ENCODE results near the gene DIP2A.

Gene DIP2A

GRCh38 chr21:46545911-46546310 is 87.2 kb downstream of the DIP2A start:
- Histone ChIP-seq H3K4me3 (ENCODE audit: low read length in 2 of 2) (no peak overlapping the region), H3K14ac (ENCODE audit: low read length) (no peak overlapping the region), H2BK15ac (ENCODE audit: low read length) (no peak overlapping the region), H3K9ac (ENCODE audit: low read depth, low read length, poor library complexity) (no peak overlapping the region), H3K79me1 (ENCODE audit: low read depth, low read length) (peaks cover 2% of the 10 kb centered on the region), H2BK5ac (ENCODE audit: low read length) (no peak overlapping the region), H2AFZ (ENCODE audit: low read length) (no peak overlapping the region), H2AK5ac (ENCODE audit: low read depth, low read length) (no peak overlapping the region), H2BK12ac (ENCODE audit: low read length) (no peak overlapping the region), H2BK120ac (ENCODE audit: low read depth, low read length) (no peak overlapping the region), H3K27me3 (ENCODE audit: control insufficient read depth in 3 of 3, insufficient read depth in 3 of 3, low read depth in 1 of 3, low read length in 3 of 3) (no peaks in the 10 kb centered on the region), H3K4me1 (ENCODE audit: control insufficient read depth in 2 of 2, insufficient read depth in 1 of 2, low read depth in 1 of 2, low read length in 2 of 2) (no peaks in the 10 kb centered on the region), H3K4ac (ENCODE audit: low read length) (no peak overlapping the region), H3K9me3 (replicated peaks in 1 of 2; ENCODE audit: control insufficient read depth in 2 of 2, insufficient read depth in 1 of 2, low read depth in 1 of 2, low read length in 2 of 2) (peaks cover 0 to 13% of the 10 kb centered on the region in 2 donors), H3K18ac (ENCODE audit: low read length) (no peak overlapping the region), H4K8ac (ENCODE audit: low read depth, low read length) (no peak overlapping the region), H4K91ac (ENCODE audit: low read depth, low read length, poor library complexity) (no peak overlapping the region), H3K36me3 (replicated peaks in 1 of 2; ENCODE audit: control insufficient read depth in 2 of 2, insufficient read depth in 2 of 2, low read length in 2 of 2) (peaks cover 49 to 100% of the 10 kb centered on the region in 2 donors), H3K4me2 (ENCODE audit: insufficient read depth, low read length, poor library complexity, severe bottlenecking) (no peak overlapping the region), H3K23ac (ENCODE audit: low read depth, low read length, poor library complexity) (no peak overlapping the region), H3K27ac (replicated peaks; ENCODE audit: low read length) (no peak overlapping the region)
- DNase-seq (ENCODE audit: low spot score), result no peak
- no CpG with 5 or more reads among the region's 8 CpGs for WGBS, 2 donors (ENCODE audit: extremely low coverage in 2 of 2, insufficient read length in 2 of 2, insufficient replicate concordance in 1 of 2)

DNA sequence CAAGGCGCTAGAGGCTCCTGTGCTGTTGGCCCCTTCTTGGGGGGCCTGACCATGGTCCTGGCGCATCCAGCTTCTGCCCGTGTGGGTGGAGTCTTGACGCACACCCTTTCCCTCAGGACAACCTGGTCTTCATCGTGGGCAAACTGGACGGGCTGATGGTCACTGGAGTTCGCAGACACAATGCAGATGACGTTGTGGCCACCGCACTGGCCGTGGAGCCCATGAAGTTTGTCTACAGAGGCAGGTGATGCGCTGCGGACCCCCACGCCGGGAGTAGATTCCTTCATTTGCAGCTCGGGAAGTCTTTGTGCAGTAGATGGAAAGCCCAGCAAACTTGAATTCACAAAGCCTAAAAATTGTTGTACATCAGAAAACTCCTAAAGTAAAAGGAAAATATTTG is 88.1 kb downstream of the DIP2A start:
- Histone ChIP-seq H3K27ac (replicated peaks; ENCODE audit: low read length) (no peak overlapping the region), H3K27me3 (ENCODE audit: control insufficient read depth in 3 of 3, insufficient read depth in 3 of 3, low read depth in 1 of 3, low read length in 3 of 3) (no peaks in the 10 kb centered on the region), H3K79me1 (ENCODE audit: low read depth, low read length) (peaks cover 2% of the 10 kb centered on the region), H2BK12ac (ENCODE audit: low read length) (no peak overlapping the region), H4K8ac (ENCODE audit: low read depth, low read length) (no peak overlapping the region), H3K4me3 (ENCODE audit: low read length in 2 of 2) (no peak overlapping the region), H4K91ac (ENCODE audit: low read depth, low read length, poor library complexity) (no peak overlapping the region), H3K36me3 (replicated peaks in 1 of 2; ENCODE audit: control insufficient read depth in 2 of 2, insufficient read depth in 2 of 2, low read length in 2 of 2) (peaks cover 45 to 100% of the 10 kb centered on the region in 2 donors), H2BK15ac (ENCODE audit: low read length) (no peak overlapping the region), H3K4ac (ENCODE audit: low read length) (no peak overlapping the region), H2AK5ac (ENCODE audit: low read depth, low read length) (no peak overlapping the region), H3K4me1 (ENCODE audit: control insufficient read depth in 2 of 2, insufficient read depth in 1 of 2, low read depth in 1 of 2, low read length in 2 of 2) (no peaks in the 10 kb centered on the region), H3K9me3 (replicated peaks in 1 of 2; ENCODE audit: control insufficient read depth in 2 of 2, insufficient read depth in 1 of 2, low read depth in 1 of 2, low read length in 2 of 2) (peaks cover 0 to 13% of the 10 kb centered on the region in 2 donors), H3K9ac (ENCODE audit: low read depth, low read length, poor library complexity) (no peak overlapping the region), H2AFZ (ENCODE audit: low read length) (no peak overlapping the region), H3K18ac (ENCODE audit: low read length) (no peak overlapping the region), H3K4me2 (ENCODE audit: insufficient read depth, low read length, poor library complexity, severe bottlenecking) (no peak overlapping the region), H3K14ac (ENCODE audit: low read length) (no peak overlapping the region), H2BK5ac (ENCODE audit: low read length) (no peak overlapping the region), H2BK120ac (ENCODE audit: low read depth, low read length) (no peak overlapping the region), H3K23ac (ENCODE audit: low read depth, low read length, poor library complexity) (peak overlapping the region; percentile 29)
- no CpG with 5 or more reads among the region's 15 CpGs for WGBS, 2 donors (ENCODE audit: extremely low coverage in 2 of 2, insufficient read length in 2 of 2, insufficient replicate concordance in 1 of 2)
- DNase-seq (ENCODE audit: low spot score), result no peak

DNA sequence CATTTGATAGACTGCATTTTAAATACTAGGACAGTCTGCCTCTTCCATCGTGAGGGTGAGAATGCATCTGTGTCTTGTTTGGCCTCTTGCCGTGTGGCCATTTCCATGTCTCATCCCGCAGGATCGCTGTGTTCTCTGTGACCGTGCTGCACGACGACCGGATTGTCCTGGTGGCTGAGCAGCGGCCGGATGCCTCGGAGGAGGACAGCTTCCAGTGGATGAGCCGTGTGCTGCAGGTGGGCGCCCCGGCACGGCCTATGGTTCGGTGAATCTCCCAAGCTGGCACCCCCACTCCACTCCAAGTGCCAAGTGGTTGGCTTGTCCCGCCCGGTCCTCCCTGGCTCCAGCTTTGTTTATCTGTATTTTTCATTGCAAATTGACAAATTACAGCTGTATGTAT is 91.0 kb downstream of the DIP2A start:
- Histone ChIP-seq H2AK5ac (ENCODE audit: low read depth, low read length) (no peak overlapping the region), H4K91ac (ENCODE audit: low read depth, low read length, poor library complexity) (no peak overlapping the region), H3K18ac (ENCODE audit: low read length) (no peak overlapping the region), H3K4me3 (ENCODE audit: low read length in 2 of 2) (no peak overlapping the region), H2BK15ac (ENCODE audit: low read length) (no peak overlapping the region), H3K79me1 (ENCODE audit: low read depth, low read length) (peaks cover 2% of the 10 kb centered on the region), H3K27ac (replicated peaks; ENCODE audit: low read length) (no peak overlapping the region), H3K9me3 (replicated peaks in 1 of 2; ENCODE audit: control insufficient read depth in 2 of 2, insufficient read depth in 1 of 2, low read depth in 1 of 2, low read length in 2 of 2) (peaks cover 0 to 13% of the 10 kb centered on the region in 2 donors), H3K4ac (ENCODE audit: low read length) (no peak overlapping the region), H3K14ac (ENCODE audit: low read length) (no peak overlapping the region), H2BK12ac (ENCODE audit: low read length) (peak overlapping the region; percentile 48), H3K4me2 (ENCODE audit: insufficient read depth, low read length, poor library complexity, severe bottlenecking) (no peak overlapping the region), H3K9ac (ENCODE audit: low read depth, low read length, poor library complexity) (peak overlapping the region; percentile 39), H2BK5ac (ENCODE audit: low read length) (no peak overlapping the region), H2AFZ (ENCODE audit: low read length) (no peak overlapping the region), H3K36me3 (replicated peaks in 1 of 2; ENCODE audit: control insufficient read depth in 2 of 2, insufficient read depth in 2 of 2, low read length in 2 of 2) (peaks cover 42 to 100% of the 10 kb centered on the region in 2 donors), H3K23ac (ENCODE audit: low read depth, low read length, poor library complexity) (no peak overlapping the region), H3K27me3 (ENCODE audit: control insufficient read depth in 3 of 3, insufficient read depth in 3 of 3, low read depth in 1 of 3, low read length in 3 of 3) (no peaks in the 10 kb centered on the region), H2BK120ac (ENCODE audit: low read depth, low read length) (no peak overlapping the region), H3K4me1 (ENCODE audit: control insufficient read depth in 2 of 2, insufficient read depth in 1 of 2, low read depth in 1 of 2, low read length in 2 of 2) (no peaks in the 10 kb centered on the region), H4K8ac (ENCODE audit: low read depth, low read length) (no peak overlapping the region)
- no peak for DNase-seq (ENCODE audit: low spot score)
- no CpG with 5 or more reads among the region's 18 CpGs for WGBS, 2 donors (ENCODE audit: extremely low coverage in 2 of 2, insufficient read length in 2 of 2, insufficient replicate concordance in 1 of 2)

GRCh38 chr21:46550116-46550941 is 91.6 kb downstream of the DIP2A start:
- Histone ChIP-seq H2BK15ac (ENCODE audit: low read length) (no peak overlapping the region), H2BK5ac (ENCODE audit: low read length) (no peak overlapping the region), H3K4me3 (ENCODE audit: low read length in 2 of 2) (no peak overlapping the region), H3K36me3 (replicated peaks in 1 of 2; ENCODE audit: control insufficient read depth in 2 of 2, insufficient read depth in 2 of 2, low read length in 2 of 2) (peaks cover 44 to 100% of the 10 kb centered on the region in 2 donors), H3K4me1 (ENCODE audit: control insufficient read depth in 2 of 2, insufficient read depth in 1 of 2, low read depth in 1 of 2, low read length in 2 of 2) (no peaks in the 10 kb centered on the region), H3K9ac (ENCODE audit: low read depth, low read length, poor library complexity) (no peak overlapping the region), H3K4me2 (ENCODE audit: insufficient read depth, low read length, poor library complexity, severe bottlenecking) (no peak overlapping the region), H3K18ac (ENCODE audit: low read length) (no peak overlapping the region), H3K9me3 (replicated peaks in 1 of 2; ENCODE audit: control insufficient read depth in 2 of 2, insufficient read depth in 1 of 2, low read depth in 1 of 2, low read length in 2 of 2) (peaks cover 0 to 13% of the 10 kb centered on the region in 2 donors), H3K4ac (ENCODE audit: low read length) (no peak overlapping the region), H2BK120ac (ENCODE audit: low read depth, low read length) (no peak overlapping the region), H4K91ac (ENCODE audit: low read depth, low read length, poor library complexity) (no peak overlapping the region), H3K23ac (ENCODE audit: low read depth, low read length, poor library complexity) (no peak overlapping the region), H2AFZ (ENCODE audit: low read length) (no peak overlapping the region), H3K27ac (replicated peaks; ENCODE audit: low read length) (no peak overlapping the region), H2BK12ac (ENCODE audit: low read length) (no peak overlapping the region), H3K79me1 (ENCODE audit: low read depth, low read length) (peaks cover 2% of the 10 kb centered on the region), H3K14ac (ENCODE audit: low read length) (no peak overlapping the region), H4K8ac (ENCODE audit: low read depth, low read length) (no peak overlapping the region), H2AK5ac (ENCODE audit: low read depth, low read length) (no peak overlapping the region), H3K27me3 (ENCODE audit: control insufficient read depth in 3 of 3, insufficient read depth in 3 of 3, low read depth in 1 of 3, low read length in 3 of 3) (no peaks in the 10 kb centered on the region)
- no peak for DNase-seq (ENCODE audit: low spot score)
- WGBS, 2 donors (ENCODE audit: extremely low coverage in 2 of 2, insufficient read length in 2 of 2, insufficient replicate concordance in 1 of 2), result no CpG with 5 or more reads among the region's 12 CpGs

All from neuronal stem cell (in vitro differentiated cells).